SU-DHL-6 (cell line): Measurements from ENCODE around the gene RAB19.

Experiments used
- H2AFZ ChIP-seq: fragments of 200-600 bp; sonication (generic); 2 replicates; pipeline ENCODE4 v1.6.1; 2014; ENCODE audit warnings: low read depth, mild to moderate bottlenecking, moderate library complexity, mixed read lengths, antibody characterized with exemption, low read length; ENCODE audit not compliant: severe bottlenecking
- H3F3A ChIP-seq: fragments of 200-600 bp; shearing (Covaris generic); 2 replicates; pipeline ENCODE4 v1.6.0; 2016; ENCODE audit warnings: antibody characterized with exemption, mild to moderate bottlenecking; ENCODE audit not compliant: insufficient read depth
- H3K27ac ChIP-seq: fragments of 200-600 bp; sonication (generic); 2 replicates; pipeline ENCODE4 v1.5.1; 2016; ENCODE audit warnings: low read depth, mild to moderate bottlenecking, low read length, moderate library complexity, mixed read lengths
- H3K27me3 ChIP-seq: fragments of 200-600 bp; sonication (generic), shearing (Covaris generic); 2 replicates; pipeline ENCODE4 v1.6.0; 2014; ENCODE audit warnings: mild to moderate bottlenecking, low read length
- H3K36me3 ChIP-seq: fragments of 200-600 bp; sonication (generic); 2 replicates; pipeline ENCODE4 v1.6.1; 2014; ENCODE audit warnings: mild to moderate bottlenecking, low read length, mixed read lengths
- H3K4me2 ChIP-seq: fragments of 300-600, 200-600 bp; shearing (Covaris generic), sonication (generic); 2 replicates; pipeline ENCODE4 v1.6.0; 2014; ENCODE audit warnings: low read length, low read depth, mild to moderate bottlenecking; ENCODE audit not compliant: poor library complexity, severe bottlenecking
- H3K4me3 ChIP-seq: fragments of 200-600 bp; sonication (generic); 2 replicates; pipeline ENCODE4 v1.5.1; 2014; ENCODE audit warnings: antibody characterized with exemption, low read length, mild to moderate bottlenecking, mixed read lengths; ENCODE audit not compliant: insufficient read depth, poor library complexity, severe bottlenecking
- H3K79me2 ChIP-seq: fragments of 200-600 bp; sonication (generic); 2 replicates; pipeline ENCODE4 v1.6.1; 2014; ENCODE audit warnings: mild to moderate bottlenecking, low read length, moderate library complexity; ENCODE audit not compliant: insufficient read depth
- H3K9ac ChIP-seq: fragments of 200-600 bp; sonication (generic); 2 replicates; pipeline ENCODE4 v1.7.0; 2014; ENCODE audit warnings: mild to moderate bottlenecking, low read length
- H3K9me2 ChIP-seq: fragments of 200-600 bp; sonication (generic); replicated peaks from 2 replicates; pipeline ENCODE4 v1.6.1; 2014; ENCODE audit warnings: low read length; ENCODE audit not compliant: insufficient read depth
- H3K9me3 ChIP-seq: fragments of 200-600 bp; sonication (generic); 2 replicates; pipeline ENCODE4 v1.6.1; 2014; ENCODE audit warnings: low read length, mixed read lengths; ENCODE audit not compliant: insufficient read depth
- H4K20me1 ChIP-seq: fragments of 200-600 bp; sonication (generic); 2 replicates; pipeline ENCODE4 v1.6.1; 2014; ENCODE audit warnings: low read depth, mild to moderate bottlenecking, antibody characterized with exemption, low read length, moderate library complexity, mixed read lengths
- EZH2phosphoT487 ChIP-seq: fragments of 200-600 bp; sonication (generic), shearing (Covaris generic); conservative IDR thresholded peaks from 2 replicates; pipeline ENCODE4 v1.6.1; 2018; ENCODE audit warnings: mild to moderate bottlenecking, antibody characterized with exemption, low read length, moderate library complexity, mixed read lengths
- TF ChIP-seq, protein P1 (sequence below): fragments of 200-600 bp; sonication (generic); IDR thresholded peaks from one replicate; pipeline ENCODE4 v1.5.1; 2017; ENCODE audit warnings: antibody characterized with exemption, mild to moderate bottlenecking, low read length, moderate library complexity; ENCODE audit not compliant: insufficient read depth, poor library complexity, severe bottlenecking

RAB19 gene

DNA sequence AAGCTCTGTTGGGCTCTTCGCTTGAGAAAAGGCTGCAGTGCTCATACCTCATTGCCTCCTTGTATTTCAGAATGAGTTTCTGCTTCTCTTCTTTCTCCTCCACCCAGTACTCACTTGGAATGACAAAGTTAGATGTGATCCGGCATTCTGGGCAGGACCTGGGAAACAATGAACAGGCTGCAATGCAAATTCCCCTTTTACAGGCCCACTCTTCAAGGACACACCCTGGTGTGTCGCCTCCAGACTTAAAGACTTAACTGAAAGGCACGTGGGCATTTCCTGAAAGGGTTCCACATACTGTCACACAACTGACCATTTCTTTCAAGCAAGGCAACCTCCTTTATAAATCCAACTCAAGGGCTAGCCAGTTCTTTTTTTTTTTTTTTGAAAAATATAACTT is 51.9 kb downstream of the RAB19 start:
- Histone ChIP-seq H3K9me3 (no peaks in the 10 kb centered on the region), H4K20me1 (no peaks in the 10 kb centered on the region), H3K27me3 (no peaks in the 10 kb centered on the region), H3K36me3 (0 out of 2 replicates have a peak, but pooled peaks cover 9% of the 10 kb centered on the region), H3K79me2 (no peaks in the 10 kb centered on the region; the same call in 1 of the 2 replicates), H3F3A (no peaks in the 10 kb centered on the region), H2AFZ (no peak overlapping the region), H3K9me2 (no peaks in the 10 kb centered on the region), H3K4me3 (no peak overlapping the region), H3K4me2 (no peak overlapping the region), H3K27ac (no peak overlapping the region), H3K9ac (no peak overlapping the region)
- TF ChIP-seq, protein P1, sequence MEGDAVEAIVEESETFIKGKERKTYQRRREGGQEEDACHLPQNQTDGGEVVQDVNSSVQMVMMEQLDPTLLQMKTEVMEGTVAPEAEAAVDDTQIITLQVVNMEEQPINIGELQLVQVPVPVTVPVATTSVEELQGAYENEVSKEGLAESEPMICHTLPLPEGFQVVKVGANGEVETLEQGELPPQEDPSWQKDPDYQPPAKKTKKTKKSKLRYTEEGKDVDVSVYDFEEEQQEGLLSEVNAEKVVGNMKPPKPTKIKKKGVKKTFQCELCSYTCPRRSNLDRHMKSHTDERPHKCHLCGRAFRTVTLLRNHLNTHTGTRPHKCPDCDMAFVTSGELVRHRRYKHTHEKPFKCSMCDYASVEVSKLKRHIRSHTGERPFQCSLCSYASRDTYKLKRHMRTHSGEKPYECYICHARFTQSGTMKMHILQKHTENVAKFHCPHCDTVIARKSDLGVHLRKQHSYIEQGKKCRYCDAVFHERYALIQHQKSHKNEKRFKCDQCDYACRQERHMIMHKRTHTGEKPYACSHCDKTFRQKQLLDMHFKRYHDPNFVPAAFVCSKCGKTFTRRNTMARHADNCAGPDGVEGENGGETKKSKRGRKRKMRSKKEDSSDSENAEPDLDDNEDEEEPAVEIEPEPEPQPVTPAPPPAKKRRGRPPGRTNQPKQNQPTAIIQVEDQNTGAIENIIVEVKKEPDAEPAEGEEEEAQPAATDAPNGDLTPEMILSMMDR, result no peak
- TF ChIP-seq EZH2phosphoT487, result no peak

DNA sequence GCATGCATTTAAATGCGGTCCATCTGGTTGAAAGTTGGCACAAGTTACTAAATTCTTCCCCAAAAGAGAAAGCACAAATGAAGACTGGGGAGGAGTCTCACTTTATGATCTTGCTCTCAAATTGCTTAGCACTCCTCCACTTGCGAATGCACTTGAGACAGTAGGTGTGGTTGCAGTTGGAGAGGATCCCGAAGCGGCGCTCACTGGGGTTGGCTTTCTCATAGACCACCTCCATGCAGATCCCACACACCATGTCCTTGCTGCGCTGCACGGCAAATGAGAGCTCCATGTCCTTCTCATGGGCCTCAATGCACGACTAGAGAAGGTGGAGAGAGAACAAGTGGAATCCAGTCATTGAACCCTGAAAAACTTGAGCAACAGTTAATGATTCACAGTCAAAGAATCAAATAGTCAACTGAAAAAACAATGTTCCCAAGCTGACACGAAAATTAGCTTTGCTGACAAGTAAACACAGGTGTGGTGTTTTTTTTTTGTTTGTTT is 52.7 kb downstream of the RAB19 start:
- Histone ChIP-seq H3K27ac (no peak overlapping the region), H3K9ac (no peak overlapping the region), H2AFZ (no peak overlapping the region), H3K9me2 (no peaks in the 10 kb centered on the region), H4K20me1 (no peaks in the 10 kb centered on the region), H3K9me3 (no peaks in the 10 kb centered on the region), H3K27me3 (no peaks in the 10 kb centered on the region), H3K4me3 (no peak overlapping the region), H3K36me3 (0 out of 2 replicates have a peak, but pooled peaks cover 9% of the 10 kb centered on the region), H3F3A (no peaks in the 10 kb centered on the region), H3K4me2 (no peak overlapping the region), H3K79me2 (no peaks in the 10 kb centered on the region; the same call in 1 of the 2 replicates)
- no peak for TF ChIP-seq EZH2phosphoT487
- TF ChIP-seq, protein P1, result no peak

DNA sequence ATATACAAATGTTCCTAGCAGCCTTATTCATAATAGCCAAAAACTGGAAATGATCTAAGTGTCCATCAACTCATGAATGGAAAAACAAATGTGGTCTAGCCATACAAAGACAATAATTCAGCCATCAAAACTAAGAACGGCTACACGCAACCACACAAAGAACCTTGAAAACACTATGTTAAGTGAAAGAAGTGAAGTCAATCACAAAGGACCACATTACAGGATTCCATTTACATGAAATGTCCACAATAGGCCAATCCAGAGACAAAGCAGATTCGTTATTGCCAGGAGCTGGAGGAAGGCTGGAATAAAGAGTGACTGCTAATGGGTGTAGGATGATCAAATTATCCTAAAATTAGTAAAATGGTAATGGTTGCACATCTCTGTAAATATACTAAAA is 54.3 kb downstream of the RAB19 start:
- Histone ChIP-seq H3K4me2 (no peak overlapping the region), H3K9me3 (no peaks in the 10 kb centered on the region), H3K27ac (no peak overlapping the region), H3K36me3 (0 out of 2 replicates have a peak, but pooled peaks cover 9% of the 10 kb centered on the region), H3K79me2 (no peaks in the 10 kb centered on the region; the same call in 1 of the 2 replicates), H3K9ac (no peak overlapping the region), H2AFZ (no peak overlapping the region), H3K27me3 (no peaks in the 10 kb centered on the region), H4K20me1 (no peaks in the 10 kb centered on the region), H3K4me3 (no peak overlapping the region), H3F3A (no peaks in the 10 kb centered on the region), H3K9me2 (no peaks in the 10 kb centered on the region)
- TF ChIP-seq, protein P1, result no peak
- no peak for TF ChIP-seq EZH2phosphoT487

DNA sequence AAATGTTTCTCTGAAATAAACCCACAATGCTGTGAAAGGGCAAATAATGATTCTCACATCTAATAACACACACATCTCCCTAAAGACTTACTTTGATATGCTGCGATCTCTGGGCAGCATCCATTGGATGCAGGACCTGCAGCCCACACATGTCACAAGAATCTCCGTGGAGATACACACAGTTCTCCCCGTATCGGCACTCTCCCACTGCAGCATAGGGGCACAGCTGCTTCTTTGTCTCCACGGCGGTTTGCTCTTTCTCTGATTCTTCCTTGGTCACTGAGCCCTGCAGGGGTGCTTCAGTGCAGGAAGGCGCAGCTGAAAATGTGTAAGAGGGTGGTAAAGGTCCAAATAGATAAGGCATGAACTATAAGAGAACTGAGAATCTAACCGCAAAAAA is 55.1 kb downstream of the RAB19 start:
- Histone ChIP-seq H3K4me2 (no peak overlapping the region), H3K9me2 (no peaks in the 10 kb centered on the region), H3K79me2 (no peaks in the 10 kb centered on the region; the same call in 1 of the 2 replicates), H3K9me3 (no peaks in the 10 kb centered on the region), H3K36me3 (0 out of 2 replicates have a peak, but pooled peaks cover 9% of the 10 kb centered on the region), H3F3A (no peaks in the 10 kb centered on the region), H3K4me3 (no peak overlapping the region), H3K27me3 (no peaks in the 10 kb centered on the region), H3K9ac (no peak overlapping the region), H4K20me1 (no peaks in the 10 kb centered on the region), H3K27ac (no peak overlapping the region), H2AFZ (no peak overlapping the region)
- TF ChIP-seq EZH2phosphoT487, result no peak
- TF ChIP-seq, protein P1, result no peak
